Measurements from ENCODE around the gene ATXN7. TPM values are rescaled to one million over a fixed set of nuclear protein-coding genes. Genes with fewer than 3 reads are reported as not detected.

The ATXN7 gene
- total and polyA plus RNA-seq, 2 of the 4 experiments (the other 2 are of a cell fraction): 8.6 to 13.6 TPM

GRCh38 chr3:63914312-63914711 is 50.6 kb downstream of the ATXN7 start:
- H3K23ac ChIP-seq (ENCODE audit: low read depth, low read length): no peak overlapping the region
- CTCF ChIA-PET: no interaction called here
- H3K9ac ChIP-seq (ENCODE audit: low read depth, low read length): no peak overlapping the region
- in situ Hi-C loops (cut with MboI; ENCODE audit: low sequenced_read_pairs) (no loop called here), intact Hi-C loops (cut with micrococcal nuclease) (loop anchor here (5.0 kb wide), 3 partner anchors 37 to 588 kb away; no protein-coding TSS in a partner anchor), dilution Hi-C loops (cut with HindIII; ENCODE audit: low sequenced_read_pairs, unreplicated experiment) (no loop called here)
- BruUV-seq (replicated peaks): no TSS peak
- H2AK9ac ChIP-seq (replicated peaks; ENCODE audit: low read depth, low read length, poor library complexity): no peak overlapping the region
- TF ChIP-seq CHD1 (IDR thresholded peaks at IDR 0.05; ENCODE audit: low read depth, low read length) (no peak), FOS (IDR thresholded peaks at IDR 0.05; ENCODE audit: low read depth, low read length) (no peak), CTCF (conservative IDR thresholded peaks at IDR 0.05; ENCODE audit: low read depth, low read length) (no peak), CEBPB (IDR thresholded peaks at IDR 0.05; ENCODE audit: low read depth, low read length) (peak; percentile 84), RCOR1 (IDR thresholded peaks at IDR 0.05; ENCODE audit: insufficient replicate concordance, low read length) (no peak), BHLHE40 (IDR thresholded peaks at IDR 0.05; ENCODE audit: low read depth, low read length) (no peak), SMC3 (IDR thresholded peaks at IDR 0.05; ENCODE audit: low read depth, low read length) (no peak)
- H3K79me1 ChIP-seq (ENCODE audit: low read depth in 1 of 2, low read length in 2 of 2): peaks cover 35 to 77% of the 10 kb centered on the region in 2 experiments
- H2AK5ac ChIP-seq (ENCODE audit: low read depth, low read length): no peak overlapping the region
- DNase-seq: peak; percentile 30
- H2BK120ac ChIP-seq (ENCODE audit: low read depth, low read length): no peak overlapping the region
- no peak overlapping the region for H3K27ac ChIP-seq (ENCODE audit: insufficient read depth, low read length)
- H3K9me3 ChIP-seq (ENCODE audit: control insufficient read depth, insufficient read depth, low read length): no peaks in the 10 kb centered on the region
- no peak overlapping the region for H3K18ac ChIP-seq (ENCODE audit: low read depth, low read length)
- peaks cover 26% of the 10 kb centered on the region for H4K20me1 ChIP-seq (ENCODE audit: insufficient read depth, low read length)
- H2BK20ac ChIP-seq (ENCODE audit: low read depth, low read length): no peak overlapping the region
- WGBS, 2 experiments (ENCODE audit: extremely low coverage in 2 of 2, insufficient read length in 1 of 2): 0% methylated on average over 1 of the region's 5 CpGs; no CpG with 5 or more reads in 1 of the 2 experiments
- no peak overlapping the region for H2BK15ac ChIP-seq (ENCODE audit: low read depth, low read length)
- peaks cover 9% of the 10 kb centered on the region for H3K4me1 ChIP-seq (ENCODE audit: control insufficient read depth, insufficient read depth, low read length)
- ATAC-seq (ENCODE audit: low read depth): no peak
- no peak overlapping the region for H3K4ac ChIP-seq (ENCODE audit: low read depth, low read length)
- POLR2A ChIA-PET (ENCODE audit: unreplicated experiment): no interaction called here
- no peak overlapping the region for H4K8ac ChIP-seq (ENCODE audit: low read depth in 2 of 2, low read length in 2 of 2)
- H3K14ac ChIP-seq (replicated peaks; ENCODE audit: low read depth, low read length): no peak overlapping the region
- peaks cover 15% of the 10 kb centered on the region for H3K9me1 ChIP-seq (ENCODE audit: insufficient read depth, low read length)
- peaks cover 11% of the 10 kb centered on the region for H3K36me3 ChIP-seq (ENCODE audit: control insufficient read depth, insufficient read depth, low read length)
- no peak overlapping the region for H2BK5ac ChIP-seq (ENCODE audit: low read depth, low read length, poor library complexity, severe bottlenecking)
- no peak overlapping the region for H4K5ac ChIP-seq (ENCODE audit: low read depth, low read length)
- no peak overlapping the region for H2AFZ ChIP-seq (replicated peaks; ENCODE audit: low read length, poor library complexity)
- no peak overlapping the region for H4K91ac ChIP-seq (ENCODE audit: insufficient read depth, low read depth, low read length)
- H3K4me3 ChIP-seq (ENCODE audit: insufficient read depth, low read depth, low read length): no peak overlapping the region
- H3K4me2 ChIP-seq (ENCODE audit: low read depth, low read length): no peak overlapping the region
- H3K27me3 ChIP-seq (ENCODE audit: control insufficient read depth, insufficient read depth, low read length): no peaks in the 10 kb centered on the region
- H3K56ac ChIP-seq (ENCODE audit: extremely low read depth, insufficient read depth, low read length): no peak overlapping the region
